Kidney glomerular epithelial cell (primary cell): ENCODE measurements around the gene INPP5A.

Experiments used
- DNase-seq: peaks from one replicate; lab custom pipeline; 2025; lab: John Stamatoyannopoulos, UW

Gene INPP5A

DNA sequence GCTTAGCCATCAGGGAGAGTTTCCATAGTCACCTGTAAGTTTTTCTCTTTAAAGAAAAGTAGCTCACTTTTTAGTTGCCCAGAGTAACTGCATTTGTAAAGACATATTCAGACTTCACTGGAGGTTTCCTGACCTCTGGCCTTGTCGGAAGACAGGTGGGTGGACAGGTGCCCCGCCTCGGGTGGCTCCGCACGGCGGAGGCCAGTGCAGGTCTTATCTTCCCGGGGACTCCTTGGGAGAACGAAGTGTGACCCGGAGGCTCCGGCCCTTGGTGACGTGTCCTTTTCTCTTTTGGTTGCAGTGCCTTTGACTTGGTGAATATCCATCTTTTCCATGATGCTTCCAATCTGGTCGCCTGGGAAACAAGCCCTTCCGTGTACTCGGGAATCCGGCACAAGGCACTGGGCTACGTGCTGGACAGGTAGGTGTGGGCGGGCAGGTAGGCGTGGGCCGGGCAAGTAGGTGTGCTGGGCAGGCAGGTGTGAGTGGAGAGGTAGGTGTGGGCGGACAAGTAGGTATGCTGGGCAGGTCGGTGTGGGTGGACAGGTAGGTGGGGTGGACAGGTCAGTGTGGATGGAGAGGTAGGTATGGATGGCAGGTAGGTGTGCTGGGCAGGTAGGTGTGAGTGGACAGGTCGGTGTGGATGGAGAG is 172.6 kb downstream of the INPP5A start:
- no peak for DNase-seq

DNA sequence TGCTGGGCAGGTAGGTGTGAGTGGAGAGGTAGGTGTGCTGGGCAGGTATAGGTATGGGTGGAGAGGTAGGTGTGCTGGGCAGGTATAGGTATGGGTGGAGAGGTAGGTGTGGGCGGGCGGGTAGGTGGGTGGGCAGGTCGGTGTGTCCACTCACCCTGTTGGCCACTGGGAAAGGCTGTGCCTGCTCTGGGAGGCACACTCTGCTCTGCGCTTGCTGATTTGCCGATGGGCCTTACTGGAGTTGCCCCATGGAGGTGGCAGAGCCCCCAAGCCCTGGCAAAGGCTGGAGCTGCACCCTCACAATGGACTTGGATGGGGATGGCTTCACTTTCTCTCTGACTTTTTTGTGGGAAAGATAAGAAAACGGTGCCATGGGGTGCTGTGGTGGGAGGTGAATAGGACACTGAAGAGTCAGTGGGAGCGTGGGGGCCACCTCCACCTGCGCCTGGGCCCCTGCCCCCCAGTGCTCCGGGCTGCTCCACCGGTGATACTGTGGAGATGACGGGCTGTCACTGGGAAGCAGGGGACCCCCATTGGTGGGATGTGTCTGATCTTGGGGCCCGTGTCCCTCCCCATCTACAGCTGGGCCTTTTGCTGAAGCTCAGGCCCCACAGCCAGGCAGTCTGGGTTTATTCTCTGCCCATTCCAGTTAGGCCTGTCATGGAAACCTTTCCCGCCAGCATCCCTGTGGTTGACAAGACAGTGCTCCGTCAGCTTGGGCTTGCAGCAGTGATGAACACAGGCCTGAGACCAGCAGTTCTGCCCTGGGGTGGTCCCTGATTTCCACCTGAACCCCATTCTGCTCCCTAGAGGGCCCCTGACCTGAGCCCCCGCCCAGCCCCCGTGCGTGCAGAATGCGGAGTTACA is 173.4 kb downstream of the INPP5A start:
- DNase-seq = no peak

- DNase-seq = no peak
These were observed 174.1 kb downstream of the INPP5A start for GRCh38 chr10:132711613-132712121.

- DNase-seq = no peak
These were observed 174.7 kb downstream of the INPP5A start for GRCh38 chr10:132712291-132712690.

- DNase-seq = no peak
These were observed 175.2 kb downstream of the INPP5A start for GRCh38 chr10:132712743-132713142.

- DNase-seq = no peak
These were observed 176.0 kb downstream of the INPP5A start for GRCh38 chr10:132713421-132714095.

- peak; percentile 40 for DNase-seq
These were observed 176.8 kb downstream of the INPP5A start for GRCh38 chr10:132714096-132714985.

- DNase-seq = no peak
These were observed 177.6 kb downstream of the INPP5A start for GRCh38 chr10:132714986-132715775.

DNA sequence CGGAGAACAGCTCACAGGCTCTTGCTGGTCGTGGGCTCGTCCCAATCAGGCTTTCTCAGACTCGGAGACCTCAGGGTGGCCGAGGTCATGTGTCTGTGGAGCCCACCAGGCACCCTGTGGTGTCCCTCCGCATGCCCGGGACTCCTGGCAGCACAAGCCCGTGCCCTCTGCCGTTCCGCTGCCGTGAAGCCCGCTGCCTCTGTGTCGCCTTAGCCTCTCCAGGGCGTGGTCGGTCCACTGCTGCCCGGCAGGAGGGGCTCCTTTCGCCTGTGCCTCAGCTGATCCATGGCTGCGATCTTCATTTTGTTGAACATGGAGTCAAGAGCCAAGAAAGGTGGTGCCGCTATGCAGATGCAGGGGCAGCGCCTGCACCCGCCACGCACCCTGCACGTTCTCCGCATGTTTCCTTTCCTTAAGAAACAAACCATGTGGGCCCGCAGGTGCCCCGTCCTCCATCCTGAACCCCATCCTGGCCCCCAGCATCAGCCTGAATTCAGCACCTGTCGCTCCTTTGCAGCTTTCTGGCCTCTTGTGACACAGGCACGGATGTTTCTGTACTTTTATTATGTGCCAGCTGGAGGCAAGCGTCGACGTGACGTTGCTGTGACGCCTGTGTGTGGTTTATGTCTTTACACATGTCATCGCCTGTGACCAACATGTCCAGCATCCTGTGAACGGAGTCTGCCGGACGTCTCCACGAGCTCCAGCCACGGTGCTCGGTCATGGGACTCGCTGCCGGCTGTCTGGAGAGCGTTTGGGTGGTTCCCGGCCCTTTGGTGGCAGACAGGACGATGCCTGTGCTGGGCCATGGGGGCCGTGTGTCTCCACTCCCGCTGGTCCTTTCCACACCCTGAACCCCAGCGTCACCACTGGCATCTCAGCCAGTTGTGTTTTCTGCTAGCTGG is 178.4 kb downstream of the INPP5A start:
- no peak for DNase-seq

DNA sequence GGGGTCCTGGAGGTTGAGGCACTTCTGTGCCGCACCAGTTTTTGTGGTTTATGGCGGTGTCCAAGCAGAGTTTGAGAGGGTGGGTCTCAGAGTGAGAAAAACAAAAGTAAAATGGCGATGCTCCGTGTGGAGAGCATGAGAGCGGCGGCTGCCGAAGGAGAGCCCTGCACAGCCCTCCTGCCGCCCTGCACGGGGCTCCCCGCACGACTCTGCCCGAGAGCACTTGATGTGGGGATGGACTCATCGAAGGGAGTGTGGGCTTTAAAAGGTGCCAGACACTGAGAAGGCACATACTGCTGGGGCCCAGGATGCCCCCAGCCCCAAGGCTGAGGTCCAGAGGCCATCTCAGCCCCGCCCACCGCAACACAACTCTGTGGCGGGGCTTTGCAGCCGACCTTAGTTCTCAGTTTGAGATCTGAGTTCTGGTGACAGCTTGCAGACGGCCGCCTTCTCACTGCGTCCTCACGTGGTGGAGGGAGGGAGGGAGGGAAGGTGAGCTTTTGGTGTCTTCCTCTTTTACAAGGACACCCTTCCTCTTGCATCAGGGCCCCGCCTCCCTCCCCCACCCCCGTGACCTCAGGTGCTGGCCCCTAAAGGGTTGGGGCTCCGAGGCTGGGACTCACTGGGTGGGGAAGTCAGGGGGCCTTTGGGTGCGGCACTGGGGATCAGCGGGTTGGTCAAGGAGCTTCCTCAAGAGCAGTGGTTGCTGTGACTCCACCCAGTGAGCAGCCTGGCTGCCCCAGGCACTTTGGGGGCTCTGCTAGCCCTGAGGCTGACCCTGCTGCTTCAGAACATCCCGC is 179.3 kb downstream of the INPP5A start:
- DNase-seq = no peak

DNA sequence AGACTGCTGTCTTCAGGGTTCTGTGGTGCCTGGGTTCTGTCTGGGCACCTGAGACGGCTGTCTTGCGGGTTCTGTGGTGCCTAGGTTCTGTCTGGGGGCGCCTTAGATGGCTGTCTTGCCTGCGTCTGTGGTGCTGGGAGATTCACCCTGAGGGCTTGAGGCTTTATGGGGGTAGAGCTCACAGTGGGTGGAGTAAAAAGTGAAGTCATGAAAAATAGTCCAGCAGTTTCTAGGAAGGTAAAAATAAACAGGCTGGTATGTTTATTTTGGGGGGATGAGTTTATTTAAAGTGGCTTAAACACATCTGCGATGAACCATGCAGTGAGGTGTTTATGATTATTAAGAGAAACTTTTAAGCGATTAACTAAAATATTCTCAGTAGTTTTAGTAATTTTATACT is 184.1 kb downstream of the INPP5A start:
- DNase-seq = peak; percentile 65

DNA sequence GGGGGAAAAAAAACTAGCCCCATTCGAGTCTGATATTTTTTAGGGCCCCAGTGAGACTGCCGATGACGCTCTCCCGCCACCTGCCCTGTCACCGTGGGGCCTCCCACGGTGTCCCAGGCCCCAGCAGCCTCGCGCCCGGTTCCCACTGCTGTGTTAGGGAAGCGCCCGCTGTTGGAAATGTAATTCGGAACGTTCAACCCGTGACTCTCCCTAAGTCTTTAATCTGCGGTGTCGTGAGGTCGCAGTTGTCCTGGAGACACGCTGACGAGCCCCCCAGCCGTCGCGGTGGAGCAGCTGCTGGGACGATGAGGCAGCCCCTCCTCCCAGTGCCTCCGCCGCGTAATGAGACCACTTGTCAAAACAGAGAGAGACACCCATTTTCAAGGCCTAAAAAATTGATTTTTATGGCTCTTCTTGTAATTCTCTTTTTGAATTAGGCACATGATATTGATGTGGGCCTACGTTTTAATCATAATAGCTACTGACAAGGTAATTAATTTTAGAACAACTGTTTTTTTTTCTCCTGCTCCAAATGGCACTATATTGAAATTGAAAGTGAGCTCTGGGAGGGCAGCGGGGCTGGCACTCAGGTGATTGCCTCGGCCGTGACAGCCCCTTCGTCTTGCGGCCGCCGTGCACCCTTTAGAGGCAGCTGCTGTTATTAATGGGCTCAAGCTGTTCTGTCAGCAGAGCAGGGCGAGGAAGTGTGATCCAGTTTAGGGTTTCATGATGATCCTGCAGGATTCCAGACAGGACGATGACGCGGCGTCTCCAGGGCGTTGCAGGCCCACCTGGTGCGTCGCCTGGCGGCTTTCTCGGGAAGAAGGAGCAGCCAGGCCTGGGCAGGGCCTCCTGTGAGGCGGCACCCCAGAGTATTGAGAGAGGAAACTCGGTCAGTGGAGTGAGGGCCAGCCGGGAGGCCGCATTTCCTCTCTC is 185.1 kb downstream of the INPP5A start:
- DNase-seq = no peak

- no peak for DNase-seq
These were observed 185.9 kb downstream of the INPP5A start for GRCh38 chr10:132723330-132723970.

GRCh38 chr10:132724446-132724845 is 186.9 kb downstream of the INPP5A start:
- no peak for DNase-seq

GRCh38 chr10:132725202-132725601 is 187.6 kb downstream of the INPP5A start:
- no peak for DNase-seq

- no peak for DNase-seq
These were observed 188.6 kb downstream of the INPP5A start for GRCh38 chr10:132726194-132726593.

- no peak for DNase-seq
These were observed 189.4 kb downstream of the INPP5A start for GRCh38 chr10:132726951-132727350.
